Stimulated activated CD4-positive, alpha-beta T cell treated with anti-CD3 and anti-CD28 coated beads, Interleukin-4, amount 100 ng/mL, for 48 hours (primary cell): ENCODE results near the gene GPANK1.
"Not testable (repeated sequence)": the region's sequence is repeated elsewhere in the genome, so short reads cannot be mapped to it uniquely, and the experiment has no call there.

Source experiments
- DNase-seq, 2 donors: peaks; one replicate each; pipeline ENCODE4 v3.0.0-alpha.2; 2020; ENCODE audit warnings: low read depth in 2 of 2

The GPANK1 gene

GRCh38 chr6:31664790-31665500, at the start of gene GPANK1:
Gene GPANK1, minus strand, starts transcription at chr6:31664997. Its CDS starts 519 bp downstream, at chr6:31664478.
- peak; percentile 77 to 84 for DNase-seq

- no peak for DNase-seq
Observed at GRCh38 chr6:31713991-31714684, 49.3 kb upstream of the GPANK1 start.

- no peak for DNase-seq
Observed at GRCh38 chr6:31713465-31713864, 48.7 kb upstream of the GPANK1 start.

- no peak for DNase-seq
Observed at GRCh38 chr6:31712296-31712695, 47.5 kb upstream of the GPANK1 start.

- no peak for DNase-seq
Observed at GRCh38 chr6:31711233-31711632, 46.4 kb upstream of the GPANK1 start.

- no peak for DNase-seq
Observed at GRCh38 chr6:31710523-31711219, 45.9 kb upstream of the GPANK1 start.

GRCh38 chr6:31709157-31709556, 44.4 kb upstream of the GPANK1 start:
- not testable (repeated sequence) for DNase-seq

- no peak for DNase-seq
Observed at GRCh38 chr6:31708224-31708623, 43.4 kb upstream of the GPANK1 start.

GRCh38 chr6:31707701-31708100, 42.9 kb upstream of the GPANK1 start:
- DNase-seq, result no peak

- DNase-seq, result no peak
Observed at GRCh38 chr6:31706599-31706998, 41.8 kb upstream of the GPANK1 start, which contains the start of gene LY6G6F. Gene LY6G6F, plus strand, starts transcription at chr6:31706866. Its CDS starts 41 bp downstream, at chr6:31706907.

- no peak for DNase-seq
Observed at GRCh38 chr6:31705931-31706330, 41.1 kb upstream of the GPANK1 start.

GRCh38 chr6:31702819-31703716, 38.3 kb upstream of the GPANK1 start, which contains the start of gene ABHD16A:
Gene ABHD16A, minus strand, starts transcription at chr6:31703324. Its CDS starts 43 bp downstream, at chr6:31703281.
- DNase-seq, result peak; percentile 94 to 96

- peak in 1 of 2 donors; percentile 31 for DNase-seq
Observed at GRCh38 chr6:31702405-31702818, 37.6 kb upstream of the GPANK1 start.

- no peak for DNase-seq
Observed at GRCh38 chr6:31701666-31702404, 37.0 kb upstream of the GPANK1 start.

- DNase-seq, result no peak
Observed at GRCh38 chr6:31700740-31701401, 36.1 kb upstream of the GPANK1 start.

- no peak for DNase-seq
Observed at GRCh38 chr6:31697555-31697954, 32.8 kb upstream of the GPANK1 start.

- no peak for DNase-seq
Observed at GRCh38 chr6:31693535-31693934, 28.7 kb upstream of the GPANK1 start.

- DNase-seq, result no peak
Observed at GRCh38 chr6:31692886-31693285, 28.1 kb upstream of the GPANK1 start.

GRCh38 chr6:31692353-31692752, 27.6 kb upstream of the GPANK1 start:
- DNase-seq, result no peak

GRCh38 chr6:31691564-31692108, 26.8 kb upstream of the GPANK1 start:
- no peak for DNase-seq
